ENCODE measurements around the gene DOCK9. TPM values are rescaled to one million over a fixed set of nuclear protein-coding genes. Genes with fewer than 3 reads are reported as not detected.

DOCK9 gene
- total RNA-seq, 6 donors from 2014 or later = 155 to 284 (median 170) TPM

DNA sequence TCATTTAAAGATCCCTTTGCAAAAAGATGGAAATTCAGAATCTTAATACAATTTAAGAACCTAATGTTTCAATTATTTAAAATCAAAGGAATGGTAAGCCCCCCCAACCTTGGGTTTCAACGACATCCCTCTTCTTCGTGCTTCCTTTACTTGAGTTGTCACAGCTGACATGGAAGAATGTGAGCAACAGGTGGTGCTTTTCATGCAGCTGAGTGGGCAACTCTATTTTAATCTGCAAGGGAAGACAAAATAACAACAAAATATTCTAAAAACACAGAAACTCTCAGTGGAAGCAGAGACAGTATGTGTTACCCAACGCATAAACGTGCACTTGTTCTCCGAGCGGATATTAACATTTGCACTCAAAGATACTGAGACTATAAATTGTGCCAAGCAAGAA, 92.3 kb downstream of the DOCK9 start:
- peaks cover 18 to 85% (median 52%) of the 10 kb centered on the region in 4 donors for H3K36me3 ChIP-seq
- no peak for TF ChIP-seq CTCF (IDR thresholded peaks at IDR 0.05)
- TF ChIP-seq POLR2A (IDR thresholded peaks at IDR 0.05) = no peak
- no peak for TF ChIP-seq EP300 (IDR thresholded peaks at IDR 0.05)
- no peak for TF ChIP-seq POLR2AphosphoS5 (IDR thresholded peaks at IDR 0.05)
- no peaks in the 10 kb centered on the region for H3K4me1 ChIP-seq
- DNase-seq (no peak), ATAC-seq (ENCODE audit: low FRiP score in 2 of 2) (no peak)
- H3K4me3 ChIP-seq = no peak overlapping the region
- H3K9me3 ChIP-seq = no peaks in the 10 kb centered on the region
- H3K27ac ChIP-seq = no peak overlapping the region
- no peaks in the 10 kb centered on the region for H3K27me3 ChIP-seq
- 87 to 93% methylated on average over 6 of the region's 6 CpGs for WGBS, 2 donors

DNA sequence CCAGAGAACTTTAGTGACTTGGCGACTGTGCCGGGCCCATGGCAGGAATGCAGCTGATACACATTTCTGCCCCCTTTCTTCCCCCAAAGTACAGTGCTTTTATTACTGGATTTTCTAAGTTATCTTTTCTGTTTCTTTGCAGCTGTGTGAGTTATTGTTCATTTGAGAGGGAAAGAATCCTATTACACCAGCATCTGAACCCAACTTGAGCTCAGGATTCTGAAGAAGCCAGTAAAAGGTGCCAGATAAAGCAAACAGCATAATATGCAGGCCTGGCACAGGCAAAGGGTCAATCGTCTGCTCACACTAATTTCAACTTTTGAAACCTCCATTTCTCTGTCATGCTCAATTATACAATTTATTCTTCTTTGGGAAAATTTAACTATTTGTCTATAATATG, 93.9 kb downstream of the DOCK9 start:
- DNase-seq = no peak
- 58 to 59% methylated on average over 3 of the region's 3 CpGs for WGBS, 2 donors
- H3K27me3 ChIP-seq = no peaks in the 10 kb centered on the region
- no peak overlapping the region for H3K27ac ChIP-seq
- peaks cover 18 to 98% (median 68%) of the 10 kb centered on the region in 4 donors for H3K36me3 ChIP-seq
- no peaks in the 10 kb centered on the region for H3K4me1 ChIP-seq
- no peaks in the 10 kb centered on the region for H3K9me3 ChIP-seq
- TF ChIP-seq POLR2AphosphoS5 (IDR thresholded peaks at IDR 0.05) (no peak), EP300 (IDR thresholded peaks at IDR 0.05) (no peak), CTCF (IDR thresholded peaks at IDR 0.05) (no peak), POLR2A (IDR thresholded peaks at IDR 0.05) (no peak)
- no peak for ATAC-seq (ENCODE audit: low FRiP score in 2 of 2)
- no peak overlapping the region for H3K4me3 ChIP-seq

DNA sequence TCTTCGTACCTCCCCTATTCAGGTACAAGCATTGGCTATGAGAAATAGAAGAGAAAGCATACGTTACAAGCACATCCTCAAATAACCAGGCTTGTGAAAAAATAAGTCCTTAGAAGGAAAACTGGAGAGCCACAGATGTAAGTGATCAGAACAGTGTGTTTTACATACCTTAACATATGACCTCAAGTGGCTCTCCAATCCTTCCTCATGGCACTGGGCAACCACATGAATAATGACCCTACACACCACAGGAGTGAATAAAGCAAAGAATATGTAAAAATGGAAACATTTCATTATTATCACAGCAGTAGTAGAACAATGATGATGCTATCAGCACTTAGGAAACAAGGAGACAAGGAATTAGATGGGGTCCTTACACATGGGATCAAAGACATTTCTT, 96.5 kb downstream of the DOCK9 start:
- no peaks in the 10 kb centered on the region for H3K4me1 ChIP-seq
- 94 to 97% methylated on average over 2 of the region's 2 CpGs for WGBS, 2 donors
- H3K36me3 ChIP-seq = peaks cover 22 to 100% (median 77%) of the 10 kb centered on the region in 4 donors
- H3K4me3 ChIP-seq = no peak overlapping the region
- H3K27me3 ChIP-seq = no peaks in the 10 kb centered on the region
- H3K9me3 ChIP-seq = no peaks in the 10 kb centered on the region
- ATAC-seq (ENCODE audit: low FRiP score in 2 of 2) (no peak), DNase-seq (no peak)
- peak overlapping the region in 1 of 4 donors; percentile 2 for H3K27ac ChIP-seq
- TF ChIP-seq POLR2AphosphoS5 (IDR thresholded peaks at IDR 0.05) = no peak
- TF ChIP-seq EP300 (IDR thresholded peaks at IDR 0.05) = no peak
- no peak for TF ChIP-seq POLR2A (IDR thresholded peaks at IDR 0.05)
- TF ChIP-seq CTCF (IDR thresholded peaks at IDR 0.05) = no peak

GRCh38 chr13:98880677-98881076, 97.2 kb downstream of the DOCK9 start:
- peaks cover 25 to 100% (median 81%) of the 10 kb centered on the region in 4 donors for H3K36me3 ChIP-seq
- no peak for TF ChIP-seq CTCF (IDR thresholded peaks at IDR 0.05)
- TF ChIP-seq EP300 (IDR thresholded peaks at IDR 0.05) = no peak
- no peak for TF ChIP-seq POLR2AphosphoS5 (IDR thresholded peaks at IDR 0.05)
- no peak for TF ChIP-seq POLR2A (IDR thresholded peaks at IDR 0.05)

DNA sequence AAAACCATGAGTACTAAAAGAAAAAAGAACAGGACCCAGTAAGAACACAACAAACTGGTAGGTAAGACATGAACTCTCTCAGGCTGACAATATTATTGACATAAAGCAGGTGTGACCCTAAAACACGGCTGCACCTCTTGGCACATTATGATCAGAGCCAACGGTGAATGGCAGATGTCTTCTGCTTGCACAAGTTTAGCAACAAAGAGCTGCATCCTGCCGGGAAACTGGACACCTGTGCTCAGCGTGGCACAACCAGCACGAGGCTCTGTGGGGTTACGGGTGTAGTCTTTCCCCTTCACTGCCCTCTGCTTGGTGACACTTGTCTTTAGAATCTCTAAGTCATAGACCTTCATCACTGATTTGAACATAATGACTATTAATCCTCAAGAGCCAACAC, 97.9 kb downstream of the DOCK9 start:
- TF ChIP-seq EP300 (IDR thresholded peaks at IDR 0.05) = no peak
- TF ChIP-seq POLR2A (IDR thresholded peaks at IDR 0.05) = no peak
- no peak for TF ChIP-seq POLR2AphosphoS5 (IDR thresholded peaks at IDR 0.05)
- no peak for TF ChIP-seq CTCF (IDR thresholded peaks at IDR 0.05)
- ATAC-seq (ENCODE audit: low FRiP score in 2 of 2) (no peak), DNase-seq (no peak)
- H3K9me3 ChIP-seq = no peaks in the 10 kb centered on the region
- H3K36me3 ChIP-seq = peaks cover 25 to 100% (median 79%) of the 10 kb centered on the region in 4 donors
- H3K27ac ChIP-seq = peak overlapping the region in 1 of 4 donors; percentile 14
- WGBS, 2 donors = 71 to 73% methylated on average over 6 of the region's 6 CpGs
- no peaks in the 10 kb centered on the region for H3K27me3 ChIP-seq
- no peaks in the 10 kb centered on the region for H3K4me1 ChIP-seq
- no peak overlapping the region for H3K4me3 ChIP-seq

More at GRCh38 chr13:98880677-98881076, 97.2 kb downstream of the DOCK9 start:
- WGBS, 2 donors = 90 to 91% methylated on average over 2 of the region's 2 CpGs
- H3K27me3 ChIP-seq = no peaks in the 10 kb centered on the region
- ATAC-seq (ENCODE audit: low FRiP score in 2 of 2) = no peak
- DNase-seq = no peak
- no peak overlapping the region for H3K4me3 ChIP-seq
- no peaks in the 10 kb centered on the region for H3K9me3 ChIP-seq
- no peaks in the 10 kb centered on the region for H3K4me1 ChIP-seq
- H3K27ac ChIP-seq = no peak overlapping the region

Measured in upper lobe of left lung (tissue), 6 donors.